Tibial nerve (tissue), 4 donors: Measurements from ENCODE around the gene FBXL7. TPM values are rescaled to one million over a fixed set of nuclear protein-coding genes. Genes with fewer than 3 reads are reported as not detected.

Experiments
- DNase-seq, 2 donors: peaks; one replicate each; pipeline ENCODE4 v3.0.0-alpha.2; 2019; ENCODE audit warnings: low spot score in 2 of 2
- H3K27ac ChIP-seq, 4 donors: fragments of 200-600 bp; sonication (generic) in 3 of 4; one replicate each; pipeline ENCODE4 v1.5.1; 2017 to 2019; ENCODE audit warnings: mild to moderate bottlenecking in 1 of 4
- H3K27me3 ChIP-seq, 2 donors: fragments of 200-600 bp; sonication (generic) in 1 of 2; one replicate each; pipeline versions ENCODE4 v1.5.1 to v1.6.0; 2017 to 2019
- H3K36me3 ChIP-seq, 3 donors: fragments of 200-600 bp; sonication (generic); one replicate each; pipeline ENCODE4 v1.5.1; 2018 to 2019
- H3K4me1 ChIP-seq, 4 donors: fragments of 200-600 bp; sonication (generic) in 3 of 4; one replicate each; pipeline ENCODE4 v1.5.1; 2017 to 2019
- H3K4me3 ChIP-seq, 4 donors: fragments of 200-600 bp; sonication (generic) in 3 of 4; one replicate each; pipeline ENCODE4 v1.5.1; 2017 to 2019; ENCODE audit warnings: mild to moderate bottlenecking in 1 of 4, moderate library complexity in 1 of 4
- H3K9me3 ChIP-seq, 4 donors: fragments of 200-600 bp; sonication (generic) in 3 of 4; one replicate each; pipeline ENCODE4 v1.5.1; 2017 to 2019
- CTCF ChIP-seq, 5 experiments: fragments of 200-600 bp in 3 of 5; fragments of 450-650 bp in 2 of 5; sonication (generic) in 3 of 5; IDR thresholded peaks; one replicate each; pipeline ENCODE4 v1.5.1; 2016 to 2019; ENCODE audit warnings: antibody characterized with exemption in 5 of 5, mild to moderate bottlenecking in 3 of 5, moderate library complexity in 2 of 5
- EP300 ChIP-seq, 2 donors: sonication (generic); formaldehyde crosslinking; IDR thresholded peaks; one replicate each; pipeline ENCODE4 v1.6.1; 2017; ENCODE audit warnings: antibody characterized with exemption in 2 of 2, mild to moderate bottlenecking in 1 of 2
- POLR2A ChIP-seq, 2 donors: fragments of 450-650 bp; IDR thresholded peaks; one replicate each; pipeline ENCODE4 v1.6.1; 2017; ENCODE audit warnings: antibody characterized with exemption in 2 of 2, mild to moderate bottlenecking in 2 of 2, moderate library complexity in 2 of 2
- WGBS, 2 donors: methylation state at CpG; one replicate each; pipeline ENCODE4 v1.1.5; 2018; 5-methylcytosine and 5-hydroxymethylcytosine counted together
- total RNA-seq, 4 donors: library from RNA; depleted of rRNA; stranded (reverse); fragments of >200 nt; gene quantifications; one replicate each; pipeline ENCODE4 v1.1.0, GENCODE V29; 2016

FBXL7 gene
- total RNA-seq, 4 donors from 2014 or later: 33.6 to 54.5 (median 40.9) TPM

- 95 to 100% methylated on average over 2 of the region's 2 CpGs for WGBS, 2 donors
- no peak for DNase-seq
- H3K27ac ChIP-seq: no peak overlapping the region
- TF ChIP-seq CTCF (IDR thresholded peaks at IDR 0.05): no peak
- no peak for TF ChIP-seq POLR2A (IDR thresholded peaks at IDR 0.05)
- no peak for TF ChIP-seq EP300 (IDR thresholded peaks at IDR 0.05)
- H3K4me1 ChIP-seq: peaks cover 0 to 27% (median 2%) of the 10 kb centered on the region in 4 donors
- H3K27me3 ChIP-seq: no peaks in the 10 kb centered on the region
- H3K36me3 ChIP-seq: peaks cover 0 to 4% (median 0%) of the 10 kb centered on the region in 3 donors
- no peak overlapping the region for H3K4me3 ChIP-seq
- H3K9me3 ChIP-seq: no peaks in the 10 kb centered on the region
These were observed 45.1 kb downstream of the FBXL7 start for GRCh38 chr5:15545082-15545481.

- TF ChIP-seq CTCF (IDR thresholded peaks at IDR 0.05): no peak
- TF ChIP-seq POLR2A (IDR thresholded peaks at IDR 0.05): no peak
- TF ChIP-seq EP300 (IDR thresholded peaks at IDR 0.05): no peak
These were observed 47.4 kb downstream of the FBXL7 start for GRCh38 chr5:15547261-15547839.

GRCh38 chr5:15549961-15550360 lies 50.0 kb downstream of the FBXL7 start:
- no peak for DNase-seq
- peaks cover 0 to 27% (median 0%) of the 10 kb centered on the region in 4 donors for H3K4me1 ChIP-seq
- 67 to 75% methylated on average over 1 of the region's 1 CpG for WGBS, 2 donors
- no peaks in the 10 kb centered on the region for H3K27me3 ChIP-seq
- no peak overlapping the region for H3K4me3 ChIP-seq
- TF ChIP-seq POLR2A (IDR thresholded peaks at IDR 0.05) (no peak), EP300 (IDR thresholded peaks at IDR 0.05) (no peak), CTCF (IDR thresholded peaks at IDR 0.05) (no peak)
- H3K27ac ChIP-seq: no peak overlapping the region
- H3K9me3 ChIP-seq: no peaks in the 10 kb centered on the region
- peaks cover 0 to 4% (median 0%) of the 10 kb centered on the region in 3 donors for H3K36me3 ChIP-seq

More at GRCh38 chr5:15547261-15547839, 47.4 kb downstream of the FBXL7 start:
- 85 to 93% methylated on average over 4 of the region's 4 CpGs for WGBS, 2 donors
- peaks cover 0 to 4% (median 0%) of the 10 kb centered on the region in 3 donors for H3K36me3 ChIP-seq
- H3K27me3 ChIP-seq: no peaks in the 10 kb centered on the region
- no peak overlapping the region for H3K4me3 ChIP-seq
- DNase-seq: no peak
- peaks cover 0 to 38% (median 2%) of the 10 kb centered on the region in 4 donors for H3K4me1 ChIP-seq
- H3K27ac ChIP-seq: no peak overlapping the region
- no peaks in the 10 kb centered on the region for H3K9me3 ChIP-seq

GRCh38 chr5:15550502-15551112 lies 50.6 kb downstream of the FBXL7 start:
- DNase-seq: no peak
- Histone ChIP-seq H3K36me3 (peaks cover 0 to 4% (median 0%) of the 10 kb centered on the region in 3 donors), H3K4me3 (no peak overlapping the region), H3K4me1 (peaks cover 0 to 27% (median 0%) of the 10 kb centered on the region in 4 donors), H3K9me3 (no peaks in the 10 kb centered on the region), H3K27me3 (no peaks in the 10 kb centered on the region), H3K27ac (no peak overlapping the region)
- no peak for TF ChIP-seq POLR2A (IDR thresholded peaks at IDR 0.05)
- no peak for TF ChIP-seq CTCF (IDR thresholded peaks at IDR 0.05)
- TF ChIP-seq EP300 (IDR thresholded peaks at IDR 0.05): no peak
- 54 to 57% methylated on average over 4 of the region's 4 CpGs for WGBS, 2 donors

- Histone ChIP-seq H3K9me3 (no peaks in the 10 kb centered on the region), H3K27ac (no peak overlapping the region), H3K36me3 (peaks cover 0 to 4% (median 0%) of the 10 kb centered on the region in 3 donors), H3K27me3 (no peaks in the 10 kb centered on the region), H3K4me3 (no peak overlapping the region), H3K4me1 (peaks cover 0 to 27% (median 0%) of the 10 kb centered on the region in 4 donors)
- TF ChIP-seq EP300 (IDR thresholded peaks at IDR 0.05) (no peak), POLR2A (IDR thresholded peaks at IDR 0.05) (no peak), CTCF (IDR thresholded peaks at IDR 0.05) (no peak)
- DNase-seq: no peak
- 45 to 48% methylated on average over 4 of the region's 4 CpGs for WGBS, 2 donors
These were observed 51.1 kb downstream of the FBXL7 start for GRCh38 chr5:15551113-15551504.
